Smooth muscle cell (in vitro differentiated cells): Measurements from ENCODE around the gene PCDHB12. TPM values are rescaled to one million over a fixed set of nuclear protein-coding genes. Genes with fewer than 3 reads are reported as not detected.
"Not testable (repeated sequence)": the region's sequence is repeated elsewhere in the genome, so short reads cannot be mapped to it uniquely, and the experiment has no call there.

Source experiments
- DNase-seq: peaks from one replicate; lab custom pipeline; 2025; ENCODE audit not compliant: unreplicated experiment; lab: John Stamatoyannopoulos, UW
- H2AFZ ChIP-seq: fragments of 200-600 bp; sonication (generic); 2 replicates; pipeline ENCODE4 v1.6.0; 2016; ENCODE audit warnings: antibody characterized with exemption, low read depth, mild to moderate bottlenecking
- H3F3A ChIP-seq: fragments of 200-600 bp; sonication (generic); 2 replicates; pipeline ENCODE4 v1.6.0; 2017; ENCODE audit warnings: antibody characterized with exemption, low read depth
- H3K27ac ChIP-seq: fragments of 200-600 bp; sonication (generic); 2 replicates; pipeline ENCODE4 v1.5.1; 2016; ENCODE audit warnings: low read depth, mild to moderate bottlenecking
- H3K27me3 ChIP-seq: fragments of 200-600 bp; sonication (generic); 2 replicates; pipeline ENCODE4 v1.6.1; 2016; ENCODE audit warnings: low read depth, mild to moderate bottlenecking
- H3K36me3 ChIP-seq: fragments of 200-600 bp; sonication (generic); 2 replicates; pipeline ENCODE4 v1.5.1; 2016; ENCODE audit warnings: low read depth
- H3K4me1 ChIP-seq: fragments of 200-600 bp; sonication (generic); 2 replicates; pipeline ENCODE4 v1.5.1; 2016; ENCODE audit warnings: low read depth
- H3K4me2 ChIP-seq: fragments of 200-600 bp; sonication (generic); 2 replicates; pipeline ENCODE4 v1.6.0; 2016; ENCODE audit warnings: mild to moderate bottlenecking
- H3K4me3 ChIP-seq: fragments of 200-600 bp; sonication (generic); 2 replicates; pipeline ENCODE4 v1.5.1; 2016; ENCODE audit warnings: mild to moderate bottlenecking
- H3K79me2 ChIP-seq: fragments of 200-600 bp; sonication (generic); 2 replicates; pipeline ENCODE4 v1.6.0; 2016; ENCODE audit warnings: low read depth, mild to moderate bottlenecking
- H3K9ac ChIP-seq: fragments of 200-600 bp; sonication (generic); 2 replicates; pipeline ENCODE4 v1.6.0; 2016; ENCODE audit warnings: low read depth
- H3K9me3 ChIP-seq: fragments of 200-600 bp; sonication (generic); replicated peaks from 2 replicates; pipeline ENCODE4 v1.5.1; 2016; ENCODE audit warnings: low read depth
- H4K20me1 ChIP-seq: fragments of 200-600 bp; sonication (generic); 2 replicates; pipeline ENCODE4 v1.6.0; 2016; ENCODE audit warnings: low read depth
- WGBS: methylation state at CpG from one replicate; pipeline ENCODE4 v1.1.7; 2016; ENCODE audit warnings: low lambda C conversion rate; 5-methylcytosine and 5-hydroxymethylcytosine counted together
- polyA plus RNA-seq: library from polyadenylated mRNA; unstranded; fragments of >200 nt; fragmentation: Nextera tagmentation; extraction: Ambion mirVana; gene quantifications from 2 replicates; pipeline ENCODE4 v1.2.1, GENCODE V29; 2016
- total RNA-seq: library from RNA; depleted of rRNA; stranded (reverse); fragments of >200 nt; gene quantifications from 2 replicates; pipeline ENCODE4 v1.2.3, GENCODE V29; 2014
- TF ChIP-seq, protein P1 (sequence below): fragments of 200-600 bp; sonication (generic); IDR thresholded peaks from 2 replicates; pipeline ENCODE4 v1.5.1; 2017; ENCODE audit warnings: borderline replicate concordance, mild to moderate bottlenecking, antibody characterized with exemption; ENCODE audit not compliant: insufficient read depth, poor library complexity, severe bottlenecking

PCDHB12 gene
- 2.9 and 3.6 TPM in 2 replicates for total RNA-seq
- 0.57 and 1.0 TPM in 2 replicates for polyA plus RNA-seq

DNA sequence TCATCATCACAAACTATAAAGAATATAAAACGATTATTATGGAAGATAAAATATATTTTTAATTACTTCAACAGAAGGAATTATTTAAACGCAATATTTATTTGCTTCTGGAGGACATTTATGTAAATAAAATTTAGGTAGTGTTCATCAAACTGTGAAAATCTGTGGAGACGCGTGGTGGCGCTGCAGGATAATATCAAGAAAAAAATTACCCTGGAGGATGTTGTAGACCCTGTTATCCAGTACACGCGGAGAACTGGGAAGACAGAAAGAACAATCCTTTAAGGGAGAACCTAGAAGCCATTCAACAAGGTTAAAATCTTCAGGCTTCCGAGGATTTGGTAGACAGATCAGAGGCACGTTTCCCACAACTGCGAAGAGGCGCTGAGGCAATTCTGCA, at the start of gene PCDHB12:
Gene PCDHB12 (plus strand): TSS at position 242 of the 400 bp plus-strand sequence. CDS start 189 bp downstream, outside the sequence.
- Histone ChIP-seq H3K4me3 (no peak within 1 kb of the TSS), H2AFZ (no peak within 1 kb of the TSS), H3K79me2 (no peaks in the 10 kb centered on the region), H3K27me3 (no peaks in the 10 kb centered on the region), H3K4me1 (no peaks in the 10 kb centered on the region), H3K27ac (no peak within 1 kb of the TSS), H3K9ac (no peak within 1 kb of the TSS), H3K4me2 (no peak within 1 kb of the TSS), H3K36me3 (no peaks in the 10 kb centered on the region), H3F3A (no peaks in the 10 kb centered on the region), H3K9me3 (peaks cover 2% of the 10 kb centered on the region), H4K20me1 (no peaks in the 10 kb centered on the region)
- TF ChIP-seq, protein P1, sequence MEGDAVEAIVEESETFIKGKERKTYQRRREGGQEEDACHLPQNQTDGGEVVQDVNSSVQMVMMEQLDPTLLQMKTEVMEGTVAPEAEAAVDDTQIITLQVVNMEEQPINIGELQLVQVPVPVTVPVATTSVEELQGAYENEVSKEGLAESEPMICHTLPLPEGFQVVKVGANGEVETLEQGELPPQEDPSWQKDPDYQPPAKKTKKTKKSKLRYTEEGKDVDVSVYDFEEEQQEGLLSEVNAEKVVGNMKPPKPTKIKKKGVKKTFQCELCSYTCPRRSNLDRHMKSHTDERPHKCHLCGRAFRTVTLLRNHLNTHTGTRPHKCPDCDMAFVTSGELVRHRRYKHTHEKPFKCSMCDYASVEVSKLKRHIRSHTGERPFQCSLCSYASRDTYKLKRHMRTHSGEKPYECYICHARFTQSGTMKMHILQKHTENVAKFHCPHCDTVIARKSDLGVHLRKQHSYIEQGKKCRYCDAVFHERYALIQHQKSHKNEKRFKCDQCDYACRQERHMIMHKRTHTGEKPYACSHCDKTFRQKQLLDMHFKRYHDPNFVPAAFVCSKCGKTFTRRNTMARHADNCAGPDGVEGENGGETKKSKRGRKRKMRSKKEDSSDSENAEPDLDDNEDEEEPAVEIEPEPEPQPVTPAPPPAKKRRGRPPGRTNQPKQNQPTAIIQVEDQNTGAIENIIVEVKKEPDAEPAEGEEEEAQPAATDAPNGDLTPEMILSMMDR, result peak; percentile 23
- DNase-seq, result no peak
- 58% methylated on average over 11 of the region's 11 CpGs for WGBS

DNA sequence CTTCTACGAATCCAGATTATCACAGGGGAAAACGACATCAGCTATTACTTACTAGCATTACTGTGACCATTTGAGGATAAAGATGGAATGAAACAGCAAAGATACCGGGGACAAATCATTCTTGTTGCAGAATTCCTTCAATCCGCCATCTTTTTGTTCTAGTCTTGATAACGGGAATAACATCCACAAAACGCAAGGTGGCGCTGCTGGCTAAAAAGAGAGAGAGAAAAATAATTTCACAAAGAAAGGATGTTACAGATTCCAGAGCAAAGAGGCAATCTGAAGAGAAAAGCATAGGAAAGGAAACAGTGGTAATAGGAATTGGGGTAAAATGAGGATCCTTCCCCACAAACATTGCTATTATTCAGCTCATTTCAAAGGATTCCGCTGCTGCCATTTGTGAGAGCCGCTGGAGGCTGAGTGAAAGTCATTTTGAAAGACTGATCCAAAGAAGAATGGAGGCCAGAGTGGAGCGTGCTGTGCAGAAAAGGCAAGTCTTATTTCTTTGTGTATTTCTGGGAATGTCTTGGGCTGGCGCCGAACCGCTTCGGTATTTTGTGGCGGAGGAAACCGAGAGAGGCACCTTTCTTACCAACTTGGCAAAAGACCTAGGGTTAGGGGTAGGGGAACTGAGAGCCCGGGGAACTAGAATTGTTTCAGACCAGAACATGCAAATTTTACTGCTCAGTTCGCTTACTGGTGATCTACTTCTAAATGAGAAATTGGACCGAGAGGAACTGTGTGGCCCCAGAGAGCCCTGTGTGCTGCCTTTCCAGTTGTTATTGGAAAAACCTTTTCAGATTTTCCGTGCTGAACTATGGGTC, 35.9 kb upstream of the PCDHB12 start, which contains the start of gene PCDHB7:
Gene PCDHB7 (plus strand): TSS at position 264 of the 824 bp plus-strand sequence. CDS start 192 bp downstream, at position 456.
- Histone ChIP-seq H3K27me3 (no peaks in the 10 kb centered on the region), H3K27ac (no peak within 1 kb of the TSS), H3K36me3 (no peaks in the 10 kb centered on the region), H3F3A (no peaks in the 10 kb centered on the region), H4K20me1 (no peaks in the 10 kb centered on the region), H3K4me3 (no peak within 1 kb of the TSS), H3K4me2 (no peak within 1 kb of the TSS), H3K9ac (no peak within 1 kb of the TSS), H2AFZ (no peak within 1 kb of the TSS), H3K4me1 (no peaks in the 10 kb centered on the region), H3K79me2 (no peaks in the 10 kb centered on the region), H3K9me3 (no peaks in the 10 kb centered on the region)
- TF ChIP-seq, protein P1, result peak; percentile 18
- 73% methylated on average over 20 of the region's 20 CpGs for WGBS
- DNase-seq, result no peak

DNA sequence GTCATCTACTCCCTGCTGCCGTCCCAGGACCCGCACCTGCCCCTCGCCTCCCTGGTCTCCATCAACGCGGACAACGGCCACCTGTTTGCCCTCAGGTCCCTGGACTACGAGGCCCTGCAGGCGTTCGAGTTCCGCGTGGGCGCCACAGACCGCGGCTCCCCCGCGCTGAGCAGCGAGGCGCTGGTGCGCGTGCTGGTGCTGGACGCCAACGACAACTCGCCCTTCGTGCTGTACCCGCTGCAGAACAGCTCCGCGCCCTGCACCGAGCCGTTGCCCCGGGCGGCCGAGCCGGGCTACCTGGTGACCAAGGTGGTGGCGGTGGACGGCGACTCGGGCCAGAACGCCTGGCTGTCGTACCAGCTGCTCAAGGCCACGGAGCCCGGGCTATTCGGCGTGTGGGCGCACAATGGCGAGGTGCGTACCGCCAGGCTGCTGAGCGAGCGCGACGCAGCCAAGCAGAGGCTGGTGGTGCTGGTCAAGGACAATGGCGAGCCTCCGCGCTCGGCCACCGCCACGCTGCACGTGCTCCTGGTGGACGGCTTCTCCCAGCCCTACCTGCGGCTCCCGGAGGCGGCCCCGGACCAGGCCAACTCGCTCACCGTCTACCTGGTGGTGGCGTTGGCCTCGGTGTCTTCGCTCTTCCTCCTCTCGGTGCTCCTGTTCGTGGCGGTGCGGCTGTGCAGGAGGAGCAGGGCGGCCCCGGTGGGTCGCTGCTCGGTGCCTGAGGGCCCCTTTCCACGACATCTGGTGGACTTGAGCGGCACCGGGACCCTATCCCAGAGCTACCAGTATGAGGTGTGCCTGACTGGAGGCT, 34.0 kb upstream of the PCDHB12 start:
- WGBS, result 95% methylated on average over 69 of the region's 79 CpGs
- not testable (repeated sequence) for H3K9ac ChIP-seq, H3K9me3 ChIP-seq, H3K27me3 ChIP-seq, DNase-seq, H3K4me3 ChIP-seq, H3K4me1 ChIP-seq, H3K79me2 ChIP-seq, H4K20me1 ChIP-seq, H3K36me3 ChIP-seq, H3F3A ChIP-seq, H3K27ac ChIP-seq, H3K4me2 ChIP-seq, H2AFZ ChIP-seq

DNA sequence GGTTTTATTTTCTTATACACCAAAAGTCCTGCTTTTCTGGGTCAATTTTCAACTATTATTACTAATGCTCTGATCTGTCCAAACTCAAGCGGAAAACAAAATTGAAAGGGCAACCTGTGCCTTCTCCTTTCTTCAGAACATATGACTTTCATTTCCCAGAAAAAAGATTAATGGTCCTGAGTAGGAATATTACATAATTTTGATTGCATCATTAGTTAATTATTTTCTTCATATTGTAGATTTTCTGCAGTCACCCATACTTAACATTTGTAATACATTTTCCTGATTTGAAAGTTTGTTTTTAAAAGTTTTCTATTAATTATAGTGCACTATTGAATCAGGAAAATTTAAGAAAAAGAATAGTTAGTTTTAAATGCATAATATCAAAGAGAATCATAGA, 32.6 kb upstream of the PCDHB12 start:
- TF ChIP-seq, protein P1, result no peak
- DNase-seq, result no peak
- Histone ChIP-seq H3K79me2 (no peaks in the 10 kb centered on the region), H3K9ac (no peak overlapping the region), H3K4me2 (no peak overlapping the region), H4K20me1 (no peaks in the 10 kb centered on the region), H3K27ac (no peak overlapping the region), H3K9me3 (no peaks in the 10 kb centered on the region), H3K36me3 (no peaks in the 10 kb centered on the region), H3K27me3 (no peaks in the 10 kb centered on the region), H2AFZ (no peak overlapping the region), H3K4me1 (no peaks in the 10 kb centered on the region), H3F3A (no peaks in the 10 kb centered on the region), H3K4me3 (no peak overlapping the region)
- WGBS, result 95% methylated on average over 1 of the region's 1 CpG

DNA sequence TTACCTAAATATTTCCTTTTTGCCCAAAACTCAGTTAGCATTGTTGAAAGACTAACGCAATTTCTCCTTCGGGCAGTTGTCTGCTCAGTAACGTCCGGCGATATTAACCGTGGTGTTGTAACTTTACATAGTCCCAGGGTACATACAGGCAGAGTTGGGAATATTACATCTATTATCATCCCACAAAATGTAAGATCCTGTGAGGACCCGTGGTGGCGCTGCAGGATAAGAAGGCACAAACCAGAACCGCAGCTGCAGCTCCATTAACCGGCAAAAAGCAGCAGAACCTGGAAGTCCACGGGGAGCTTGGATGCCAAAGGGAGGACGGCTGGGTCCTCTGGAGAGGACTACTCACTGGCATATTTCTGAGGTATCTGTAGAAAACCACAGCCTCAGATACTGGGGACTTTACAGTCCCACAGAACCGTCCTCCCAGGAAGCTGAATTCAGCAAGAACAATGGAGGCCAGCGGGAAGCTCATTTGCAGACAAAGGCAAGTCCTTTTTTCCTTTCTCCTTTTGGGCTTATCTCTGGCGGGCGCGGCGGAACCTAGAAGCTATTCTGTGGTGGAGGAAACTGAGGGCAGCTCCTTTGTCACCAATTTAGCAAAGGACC, 30.8 kb upstream of the PCDHB12 start, which contains the start of gene PCDHB8:
Gene PCDHB8 (plus strand): TSS at position 214 of the 615 bp plus-strand sequence. CDS start 245 bp downstream, at position 459.
- H4K20me1 ChIP-seq, H3F3A ChIP-seq, H3K9ac ChIP-seq, H2AFZ ChIP-seq, H3K36me3 ChIP-seq, H3K4me1 ChIP-seq, H3K79me2 ChIP-seq, H3K27ac ChIP-seq, DNase-seq, H3K4me2 ChIP-seq, H3K27me3 ChIP-seq, H3K4me3 ChIP-seq, H3K9me3 ChIP-seq: not testable (repeated sequence)
- 65% methylated on average over 18 of the region's 18 CpGs for WGBS
